Measurements from ENCODE around the gene CDKN2A.
A peak's percentile ranks its signal among the peaks of the same experiment; 100 is the strongest.

The CDKN2A gene

GRCh38 chr9:22005702-22006606 lies 11.8 kb upstream of the CDKN2A start:
- no peak for DNase-seq (ENCODE audit: low spot score)

GRCh38 chr9:22005021-22005701 lies 11.0 kb upstream of the CDKN2A start:
- no peak for DNase-seq (ENCODE audit: low spot score)

- DNase-seq (ENCODE audit: low spot score), result no peak
These were observed 7.8 kb upstream of the CDKN2A start for GRCh38 chr9:22002038-22002437.

GRCh38 chr9:21998026-21998425 lies 3.8 kb upstream of the CDKN2A start:
- no peak for DNase-seq (ENCODE audit: low spot score)

- DNase-seq (ENCODE audit: low spot score), result no peak
These were observed 3.3 kb upstream of the CDKN2A start for GRCh38 chr9:21997480-21997879.

- no peak for DNase-seq (ENCODE audit: low spot score)
These were observed 2.7 kb upstream of the CDKN2A start for GRCh38 chr9:21996858-21997257.

- no peak for DNase-seq (ENCODE audit: low spot score)
These were observed 2.2 kb upstream of the CDKN2A start for GRCh38 chr9:21996438-21996837.

GRCh38 chr9:21995666-21996398 lies 1.6 kb upstream of the CDKN2A start:
- DNase-seq (ENCODE audit: low spot score), result no peak

- DNase-seq (ENCODE audit: low spot score), result peak; percentile 80
These were observed 944 bp upstream of the CDKN2A start for GRCh38 chr9:21995006-21995665.

- peak; percentile 52 for DNase-seq (ENCODE audit: low spot score)
These were observed 389 bp upstream of the CDKN2A start, which contains the start of gene CDKN2B-AS1 for GRCh38 chr9:21994556-21995005. Gene CDKN2B-AS1 (plus strand): TSS chr9:21994791.

- no peak for DNase-seq (ENCODE audit: low spot score)
These were observed 1.2 kb downstream of the CDKN2A start for GRCh38 chr9:21993007-21993406.

- no peak for DNase-seq (ENCODE audit: low spot score)
These were observed 2.9 kb downstream of the CDKN2A start for GRCh38 chr9:21991072-21991959.

GRCh38 chr9:21989440-21990189 lies 4.6 kb downstream of the CDKN2A start:
- DNase-seq (ENCODE audit: low spot score), result no peak

- DNase-seq (ENCODE audit: low spot score), result no peak
These were observed 5.9 kb downstream of the CDKN2A start for GRCh38 chr9:21988056-21988990.

- no peak for DNase-seq (ENCODE audit: low spot score)
These were observed 8.1 kb downstream of the CDKN2A start for GRCh38 chr9:21985964-21986667.

- DNase-seq (ENCODE audit: low spot score), result no peak
These were observed 10.1 kb downstream of the CDKN2A start for GRCh38 chr9:21984101-21984500.

- DNase-seq (ENCODE audit: low spot score), result no peak
These were observed 10.6 kb downstream of the CDKN2A start for GRCh38 chr9:21983561-21983935.

GRCh38 chr9:21982861-21983560 lies 11.2 kb downstream of the CDKN2A start:
- DNase-seq (ENCODE audit: low spot score), result no peak

All from germinal center (tissue), 1 donor.